ENCODE measurements around the gene RRM1.

DNA sequence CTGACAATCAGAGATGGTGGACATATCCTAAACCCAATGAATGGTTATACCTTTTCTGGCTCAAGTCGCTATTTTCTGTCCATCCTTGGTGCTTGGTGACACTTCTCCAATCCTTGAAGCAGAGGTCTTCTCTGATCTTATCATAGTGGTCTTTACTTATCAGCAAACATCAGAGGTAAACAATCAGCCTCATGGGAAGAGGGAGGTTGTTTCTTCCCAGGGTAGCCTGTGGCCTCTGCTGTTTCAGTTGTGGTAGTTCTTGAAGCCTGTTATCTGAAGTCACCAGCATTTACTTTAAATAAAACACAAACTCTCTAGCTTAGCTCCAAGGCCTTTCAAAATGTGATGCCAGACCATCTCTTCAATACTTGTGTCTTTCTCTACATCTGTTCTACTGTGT, 66.7 kb downstream of the RRM1 start:
- no peak for TF ChIP-seq POLR2A (IDR thresholded peaks at IDR 0.05)
- TF ChIP-seq, protein P1, sequence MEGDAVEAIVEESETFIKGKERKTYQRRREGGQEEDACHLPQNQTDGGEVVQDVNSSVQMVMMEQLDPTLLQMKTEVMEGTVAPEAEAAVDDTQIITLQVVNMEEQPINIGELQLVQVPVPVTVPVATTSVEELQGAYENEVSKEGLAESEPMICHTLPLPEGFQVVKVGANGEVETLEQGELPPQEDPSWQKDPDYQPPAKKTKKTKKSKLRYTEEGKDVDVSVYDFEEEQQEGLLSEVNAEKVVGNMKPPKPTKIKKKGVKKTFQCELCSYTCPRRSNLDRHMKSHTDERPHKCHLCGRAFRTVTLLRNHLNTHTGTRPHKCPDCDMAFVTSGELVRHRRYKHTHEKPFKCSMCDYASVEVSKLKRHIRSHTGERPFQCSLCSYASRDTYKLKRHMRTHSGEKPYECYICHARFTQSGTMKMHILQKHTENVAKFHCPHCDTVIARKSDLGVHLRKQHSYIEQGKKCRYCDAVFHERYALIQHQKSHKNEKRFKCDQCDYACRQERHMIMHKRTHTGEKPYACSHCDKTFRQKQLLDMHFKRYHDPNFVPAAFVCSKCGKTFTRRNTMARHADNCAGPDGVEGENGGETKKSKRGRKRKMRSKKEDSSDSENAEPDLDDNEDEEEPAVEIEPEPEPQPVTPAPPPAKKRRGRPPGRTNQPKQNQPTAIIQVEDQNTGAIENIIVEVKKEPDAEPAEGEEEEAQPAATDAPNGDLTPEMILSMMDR (IDR thresholded peaks at IDR 0.05), result no peak
